Spleen (tissue), 11 donors: ENCODE measurements around the gene POLRMT. TPM values are rescaled to one million over a fixed set of nuclear protein-coding genes. Genes with fewer than 3 reads are reported as not detected.

Experiments used
- DNase-seq: peaks from one replicate; pipeline ENCODE4 v3.0.0-alpha.2; 2020
- H3K27ac ChIP-seq, 8 donors: fragments of 200-600 bp; sonication (generic) in 7 of 8; 1 replicate in 4 of 8; 2 replicates in 4 of 8; pipeline versions ENCODE4 v1.5.0 to v1.8.0; 2016 to 2021; ENCODE audit warnings: inconsistent platforms in 4 of 8, mild to moderate bottlenecking in 4 of 8, moderate library complexity in 1 of 8
- H3K27me3 ChIP-seq, 7 donors: fragments of 200-600 bp; sonication (generic) in 6 of 7; replicated peaks in 1 of 7; 1 replicate in 4 of 7; 2 replicates in 3 of 7; pipeline versions ENCODE4 v1.5.0 to v1.8.0; 2016 to 2021; ENCODE audit warnings: inconsistent platforms in 3 of 7, mild to moderate bottlenecking in 1 of 7
- H3K36me3 ChIP-seq, 6 donors: fragments of 200-600 bp; sonication (generic) in 5 of 6; 1 replicate in 4 of 6; 2 replicates in 2 of 6; pipeline versions ENCODE4 v1.5.0 to v1.8.0; 2016 to 2021; ENCODE audit warnings: inconsistent platforms in 2 of 6
- H3K4me1 ChIP-seq, 6 donors: fragments of 200-600 bp; sonication (generic) in 5 of 6; 1 replicate in 3 of 6; 2 replicates in 3 of 6; pipeline versions ENCODE4 v1.5.0 to v1.8.0; 2016 to 2021; ENCODE audit warnings: inconsistent platforms in 3 of 6
- H3K4me3 ChIP-seq, 8 donors: fragments of 200-600 bp; sonication (generic) in 7 of 8; 1 replicate in 4 of 8; 2 replicates in 4 of 8; pipeline versions ENCODE4 v1.5.0 to v1.8.0; 2016 to 2021; ENCODE audit warnings: inconsistent platforms in 4 of 8, mild to moderate bottlenecking in 4 of 8, moderate library complexity in 2 of 8
- H3K9me3 ChIP-seq, 8 donors: fragments of 200-600 bp; sonication (generic) in 7 of 8; 1 replicate in 4 of 8; 2 replicates in 4 of 8; pipeline versions ENCODE4 v1.5.0 to v1.8.0; 2016 to 2021; ENCODE audit warnings: inconsistent platforms in 4 of 8
- POLR2A ChIP-seq, 3 donors: fragments of 450-650 bp; IDR thresholded peaks; one replicate each; pipeline ENCODE4 v1.5.1; 2017; ENCODE audit warnings: antibody characterized with exemption in 3 of 3, mild to moderate bottlenecking in 1 of 3
- POLR2AphosphoS5 ChIP-seq, 3 donors: sonication (generic); formaldehyde crosslinking; IDR thresholded peaks; one replicate each; pipeline ENCODE4 v1.5.1; 2017; ENCODE audit warnings: antibody characterized with exemption in 3 of 3
- WGBS, 5 donors: extraction: QIAGEN DNeasy Blood & Tissue Kit in 3 of 5; methylation state at CpG; one replicate each; pipeline versions ENCODE4 v1.1.5 to v1.1.7; 2013 to 2018; 5-methylcytosine and 5-hydroxymethylcytosine counted together
- intact Hi-C: fragments of 100-400 bp; cut with DNase I; formaldehyde crosslinking; loops from one replicate; pipeline ENCODE4 v1.15.0; 2023; ENCODE audit warnings: low total_unique reads
- polyA plus RNA-seq, 3 donors: library from polyadenylated mRNA; stranded (reverse); fragments of 200-250 nt; gene quantifications; one replicate each; pipeline ENCODE4 v1.2.1, GENCODE V29; 2013
- total RNA-seq, 7 donors: library from RNA; depleted of rRNA in 3 of 7; stranded (reverse); fragments of >200 nt in 3 of 7; fragmentation: NEBNext Ultra II Directional in 4 of 7; extraction: Animal tissue kit (Norgen Biotek cat#: 25700) in 4 of 7; gene quantifications; one replicate each; pipeline versions ENCODE4 v1.1.0 to v1.2.1, GENCODE V29; 2016 to 2021
- TF ChIP-seq, protein P1 (sequence below), 11 experiments: fragments of 200-600 bp in 7 of 11; fragments of 450-650 bp in 4 of 11; sonication (generic) in 4 of 11; IDR thresholded peaks in 8 of 11; conservative IDR thresholded peaks in 3 of 11; 1 replicate in 7 of 11; 2 replicates in 4 of 11; pipeline versions ENCODE4 v1.4.0 to v1.8.0; 2016 to 2021; ENCODE audit warnings: antibody characterized with exemption in 11 of 11, inconsistent platforms in 4 of 11, mild to moderate bottlenecking in 1 of 11
- donor health status: healthy with polysubstance abuse.
- donor health status: DM: no; HTN: no; CAD: no; lungs with moderate emphysema.
- donor health status: DM: no; HTN: no; CAD: no.
- donor health status: Bipolar disorder and iron deficiency.
- donor health status: healthy.
- donor health status: DM: no; HTN: no; CAD: no.
- donor health status: DM: yes; HTN: yes; CAD: no.

Gene POLRMT
- total and polyA plus RNA-seq, 10 donors, result 28.6 to 105 (median 50.9) TPM

DNA sequence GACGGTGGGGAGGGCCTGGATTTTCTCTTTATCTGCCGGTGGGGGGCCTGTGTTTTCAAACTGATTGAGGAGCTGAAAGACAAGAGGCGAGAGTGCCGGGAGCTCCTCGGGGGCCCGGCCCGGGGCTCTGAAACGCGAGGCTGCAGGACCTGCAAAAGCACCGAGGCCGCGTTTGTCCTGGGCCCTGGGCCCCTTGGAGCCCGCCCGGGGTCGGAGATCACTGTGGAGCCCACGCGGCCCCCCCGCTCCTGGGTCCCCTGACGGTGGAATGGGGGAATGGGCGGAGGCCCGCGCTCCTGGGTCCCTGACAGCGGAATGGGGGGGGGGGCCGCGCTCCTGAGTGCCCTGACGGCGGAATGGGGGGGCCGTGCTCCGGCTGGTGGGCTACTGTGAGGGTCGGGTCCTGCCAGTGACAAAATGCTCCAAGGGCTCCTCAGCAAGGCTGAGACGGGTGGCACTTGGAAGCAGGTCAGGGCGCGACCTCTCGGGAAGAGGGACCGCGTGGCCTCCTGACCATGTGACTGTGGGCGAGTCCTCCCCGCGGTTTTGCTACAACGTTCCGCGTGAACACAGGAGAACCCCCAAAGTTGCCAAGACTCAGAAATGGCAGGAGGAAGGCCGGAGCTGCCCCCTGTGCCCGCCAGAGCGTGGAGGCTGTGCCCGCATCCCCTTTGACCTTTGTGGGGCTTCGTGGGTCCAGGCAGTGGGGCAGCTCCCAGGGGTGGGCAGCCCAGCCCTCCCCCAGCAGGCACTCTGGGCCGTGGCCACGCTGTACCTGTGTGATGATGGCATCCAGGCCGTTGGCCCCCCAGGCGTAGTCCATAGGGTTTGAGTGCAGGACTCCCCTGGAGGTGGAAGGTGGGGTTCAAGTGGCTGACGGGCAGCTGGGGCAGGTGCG is 15.8 kb upstream of the POLRMT start:
- peaks cover 0 to 26% (median 10%) of the 10 kb centered on the region in 6 donors for H3K4me1 ChIP-seq
- no peaks in the 10 kb centered on the region for H3K27me3 ChIP-seq
- peak; percentile 67 for DNase-seq
- no peak overlapping the region for H3K27ac ChIP-seq
- H3K4me3 ChIP-seq, result no peak overlapping the region
- 90 to 95% (median 94%) methylated on average over 23 to 53 of the region's 53 CpGs for WGBS, 5 donors
- peaks cover 0 to 100% (median 91%) of the 10 kb centered on the region in 6 donors for H3K36me3 ChIP-seq
- TF ChIP-seq, protein P1, sequence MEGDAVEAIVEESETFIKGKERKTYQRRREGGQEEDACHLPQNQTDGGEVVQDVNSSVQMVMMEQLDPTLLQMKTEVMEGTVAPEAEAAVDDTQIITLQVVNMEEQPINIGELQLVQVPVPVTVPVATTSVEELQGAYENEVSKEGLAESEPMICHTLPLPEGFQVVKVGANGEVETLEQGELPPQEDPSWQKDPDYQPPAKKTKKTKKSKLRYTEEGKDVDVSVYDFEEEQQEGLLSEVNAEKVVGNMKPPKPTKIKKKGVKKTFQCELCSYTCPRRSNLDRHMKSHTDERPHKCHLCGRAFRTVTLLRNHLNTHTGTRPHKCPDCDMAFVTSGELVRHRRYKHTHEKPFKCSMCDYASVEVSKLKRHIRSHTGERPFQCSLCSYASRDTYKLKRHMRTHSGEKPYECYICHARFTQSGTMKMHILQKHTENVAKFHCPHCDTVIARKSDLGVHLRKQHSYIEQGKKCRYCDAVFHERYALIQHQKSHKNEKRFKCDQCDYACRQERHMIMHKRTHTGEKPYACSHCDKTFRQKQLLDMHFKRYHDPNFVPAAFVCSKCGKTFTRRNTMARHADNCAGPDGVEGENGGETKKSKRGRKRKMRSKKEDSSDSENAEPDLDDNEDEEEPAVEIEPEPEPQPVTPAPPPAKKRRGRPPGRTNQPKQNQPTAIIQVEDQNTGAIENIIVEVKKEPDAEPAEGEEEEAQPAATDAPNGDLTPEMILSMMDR (IDR thresholded peaks at IDR 0.05 in 8 of 11, conservative IDR thresholded peaks at IDR 0.05 in 3 of 11), result no peak
- TF ChIP-seq POLR2AphosphoS5 (IDR thresholded peaks at IDR 0.05) (peak in 1 of 3 donors; percentile 42), POLR2A (IDR thresholded peaks at IDR 0.05) (no peak)
- intact Hi-C loops, result no loop called here
- H3K9me3 ChIP-seq, result no peaks in the 10 kb centered on the region

DNA sequence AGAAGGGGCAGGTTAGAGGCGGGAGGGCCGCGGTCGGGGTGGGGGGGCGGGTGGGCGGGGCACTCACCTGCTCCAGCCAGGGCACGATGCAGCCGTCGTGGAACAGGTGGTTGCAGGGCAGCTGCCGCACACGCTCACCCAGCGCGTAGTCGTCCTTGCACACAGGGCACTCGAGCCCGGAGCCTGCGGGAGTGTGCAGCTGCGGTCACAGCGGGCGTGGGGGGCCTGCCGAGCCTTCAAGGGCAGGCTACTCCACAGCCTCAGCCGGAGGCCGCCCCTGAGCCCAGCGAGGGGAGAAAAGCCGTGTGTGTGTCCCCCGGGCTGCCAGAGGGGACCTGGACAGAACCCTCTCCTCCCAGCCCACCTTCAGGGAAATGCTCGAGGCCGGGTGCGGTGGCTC is 15.0 kb upstream of the POLRMT start:
- peak overlapping the region in 1 of 8 donors; percentile 4 for H3K27ac ChIP-seq
- TF ChIP-seq POLR2A (IDR thresholded peaks at IDR 0.05), result no peak
- TF ChIP-seq POLR2AphosphoS5 (IDR thresholded peaks at IDR 0.05), result peak in 1 of 3 donors; percentile 27
- TF ChIP-seq, protein P1 (IDR thresholded peaks at IDR 0.05 in 8 of 11, conservative IDR thresholded peaks at IDR 0.05 in 3 of 11), result no peak
- H3K4me1 ChIP-seq, result peaks cover 0 to 18% (median 6%) of the 10 kb centered on the region in 6 donors
- H3K4me3 ChIP-seq, result no peak overlapping the region
- peaks cover 0 to 100% (median 84%) of the 10 kb centered on the region in 6 donors for H3K36me3 ChIP-seq
- H3K9me3 ChIP-seq, result no peaks in the 10 kb centered on the region
- peak; percentile 67 for DNase-seq
- no peaks in the 10 kb centered on the region for H3K27me3 ChIP-seq
- intact Hi-C loops, result no loop called here
- whole genome bisulfite sequencing, 5 donors, result 88 to 94% (median 93%) methylated on average over 23 to 29 of the region's 29 CpGs

DNA sequence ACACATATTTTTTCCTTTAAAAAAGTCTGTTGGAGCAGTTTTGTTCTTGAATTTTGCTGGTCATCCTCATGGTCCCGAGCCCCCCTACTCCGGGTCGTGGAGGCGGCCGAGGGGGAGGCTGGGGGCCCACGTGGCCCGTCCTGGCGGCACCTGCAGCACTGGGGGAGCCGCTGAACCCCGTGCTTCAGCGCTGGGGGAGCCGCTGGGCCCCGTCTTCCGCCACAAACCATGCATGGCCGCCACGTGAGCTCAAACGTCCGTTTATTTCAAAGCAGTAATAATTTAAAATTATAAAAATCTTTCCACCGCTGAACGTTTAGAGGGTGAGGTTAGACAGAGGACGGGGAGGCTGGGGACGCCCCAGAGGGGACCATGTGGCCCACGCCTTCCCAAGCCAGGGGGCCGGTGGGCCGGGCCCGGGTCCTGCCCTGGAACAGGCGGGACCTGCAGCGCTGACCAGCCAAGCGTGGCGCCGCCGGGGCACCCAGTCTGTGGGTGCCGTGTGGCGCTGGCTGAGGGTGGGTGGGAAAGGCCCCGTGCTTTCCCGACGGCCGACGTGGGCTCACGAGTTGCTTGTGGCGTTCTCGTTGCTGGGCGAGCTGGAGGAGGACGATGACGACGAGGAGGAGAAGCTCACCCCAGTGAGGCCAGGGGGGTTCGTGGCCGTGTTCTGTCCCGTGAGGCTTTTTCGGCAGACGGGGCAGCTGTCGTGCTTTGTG is 14.4 kb upstream of the POLRMT start:
- Histone ChIP-seq H3K27me3 (no peaks in the 10 kb centered on the region), H3K4me1 (peaks cover 0 to 12% (median 3%) of the 10 kb centered on the region in 6 donors), H3K9me3 (no peaks in the 10 kb centered on the region), H3K27ac (peak overlapping the region in 1 of 8 donors; percentile 4), H3K36me3 (peaks cover 0 to 98% (median 78%) of the 10 kb centered on the region in 6 donors), H3K4me3 (no peak overlapping the region)
- intact Hi-C loops, result no loop called here
- 82 to 94% (median 93%) methylated on average over 49 to 52 of the region's 52 CpGs for WGBS, 5 donors
- DNase-seq, result peak; percentile 70
- TF ChIP-seq, protein P1 (IDR thresholded peaks at IDR 0.05 in 8 of 11, conservative IDR thresholded peaks at IDR 0.05 in 3 of 11), result no peak
- TF ChIP-seq POLR2AphosphoS5 (IDR thresholded peaks at IDR 0.05) (peak in 1 of 3 donors; percentile 27), POLR2A (IDR thresholded peaks at IDR 0.05) (no peak)
